DMS53 treated with DMSO at 0.1 percent for 48 hours (cell line): ENCODE measurements around the gene NDUFS8.

Experiments used
- DNase-seq: peaks from one replicate; lab custom pipeline; 2025; ENCODE audit not compliant: unreplicated experiment; lab: John Stamatoyannopoulos, UW

Gene NDUFS8

GRCh38 chr11:68014947-68015447, 15.5 kb upstream of the NDUFS8 start:
- DNase-seq = no peak

- DNase-seq = no peak
Measured at GRCh38 chr11:68015467-68015866, 15.0 kb upstream of the NDUFS8 start.

GRCh38 chr11:68016161-68016903, 14.1 kb upstream of the NDUFS8 start:
- DNase-seq = no peak

DNA sequence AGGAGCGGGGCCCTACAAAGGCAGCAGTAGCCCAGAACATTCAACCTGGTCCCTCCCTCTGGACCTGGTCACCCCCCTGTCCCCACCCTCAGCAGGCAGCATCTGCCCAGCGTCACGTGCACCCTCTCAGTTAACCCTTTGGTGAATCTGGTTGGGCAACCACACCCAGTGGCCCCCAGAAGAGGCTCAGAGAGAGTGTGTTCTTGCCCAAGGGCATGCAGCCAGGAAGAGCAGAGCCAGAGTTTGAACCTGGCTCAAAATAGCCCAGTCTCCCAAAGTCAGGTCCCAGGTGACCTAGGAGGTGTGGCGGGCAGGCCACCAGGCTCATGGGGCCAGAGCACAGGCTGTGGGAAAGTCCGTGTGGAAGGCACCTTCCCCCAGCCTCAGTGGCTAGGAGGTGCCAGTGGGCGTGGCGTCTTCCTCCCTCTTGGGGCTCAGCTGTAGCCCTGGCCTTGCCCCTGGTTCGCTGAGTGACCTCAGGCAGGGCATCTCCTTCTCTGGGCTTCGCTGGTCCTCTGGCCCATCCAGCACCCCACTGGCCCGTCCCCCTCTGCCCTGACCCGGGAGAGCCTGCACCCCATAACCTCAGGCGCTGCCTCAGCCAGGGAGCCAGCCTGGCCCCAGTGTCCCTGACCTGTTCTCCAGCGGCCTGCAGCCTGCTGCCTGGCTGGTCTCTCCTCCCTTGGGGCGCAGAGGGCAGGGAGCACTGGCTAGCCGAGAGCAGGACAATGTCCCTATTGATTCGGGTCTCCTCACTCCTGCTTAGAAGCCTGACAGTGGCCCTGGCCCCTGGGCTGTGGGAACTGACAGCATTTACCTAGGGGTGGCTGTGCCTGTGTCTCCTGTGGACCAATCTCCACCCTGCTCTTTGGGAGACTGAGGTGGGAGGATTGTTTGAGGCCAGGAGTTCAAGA, 13.3 kb upstream of the NDUFS8 start:
- no peak for DNase-seq

DNA sequence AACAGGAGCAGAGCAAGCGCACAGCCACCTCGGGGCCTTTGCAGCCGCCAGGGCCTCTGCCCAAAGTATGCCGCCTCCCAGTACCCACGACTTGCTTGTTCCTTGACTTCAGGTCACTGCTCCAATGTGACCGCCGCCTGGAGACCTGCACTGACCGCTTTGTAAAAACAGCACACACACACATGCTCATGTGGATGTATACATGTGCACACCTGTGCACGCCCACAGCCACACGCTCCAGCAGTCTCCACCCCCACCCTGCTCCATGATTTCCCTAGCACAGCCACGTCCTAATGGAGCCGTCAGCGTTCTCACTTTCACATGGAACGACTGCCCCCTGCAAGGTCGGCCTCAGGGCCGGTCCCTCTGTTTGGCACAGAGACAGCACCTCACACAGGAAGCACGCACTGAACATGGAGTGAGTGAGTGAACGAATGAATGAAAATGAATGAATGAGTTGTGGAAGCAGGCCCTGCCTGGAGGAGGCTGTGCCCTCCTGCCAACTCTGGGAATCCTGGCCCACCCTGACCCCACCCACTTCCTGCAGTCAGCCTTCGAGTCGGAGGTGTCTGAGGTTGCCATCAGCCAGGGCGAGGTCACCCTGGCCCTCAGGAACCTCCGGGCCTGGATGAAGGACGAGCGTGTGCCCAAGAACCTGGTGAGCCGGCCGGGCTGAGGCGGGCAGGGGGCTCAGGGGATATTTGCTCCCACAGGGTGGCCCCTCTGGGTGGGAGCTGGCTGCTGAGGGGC, 12.3 kb upstream of the NDUFS8 start:
- no peak for DNase-seq

DNA sequence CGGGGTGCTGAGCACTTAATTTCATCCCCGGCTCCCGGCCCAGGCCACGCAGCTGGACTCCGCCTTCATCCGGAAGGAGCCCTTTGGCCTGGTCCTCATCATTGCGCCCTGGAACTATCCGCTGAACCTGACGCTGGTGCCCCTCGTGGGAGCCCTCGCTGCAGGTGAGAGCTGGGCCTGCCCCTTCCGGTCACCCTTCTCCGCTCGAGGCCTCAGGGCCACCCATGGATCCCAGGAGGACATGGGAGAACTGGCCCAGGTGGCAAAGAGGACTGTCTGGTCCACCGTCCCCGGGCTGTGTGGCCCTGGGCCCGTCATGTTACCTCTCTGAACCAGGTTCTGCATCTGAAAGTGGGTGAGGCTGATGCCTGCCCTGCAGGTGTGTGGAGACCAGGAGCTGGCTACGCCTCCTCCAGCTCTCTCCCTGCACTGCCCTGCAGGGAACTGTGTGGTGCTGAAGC, 11.7 kb upstream of the NDUFS8 start:
- DNase-seq = no peak

- DNase-seq = no peak
Measured at GRCh38 chr11:68019486-68019885, 11.0 kb upstream of the NDUFS8 start.

DNA sequence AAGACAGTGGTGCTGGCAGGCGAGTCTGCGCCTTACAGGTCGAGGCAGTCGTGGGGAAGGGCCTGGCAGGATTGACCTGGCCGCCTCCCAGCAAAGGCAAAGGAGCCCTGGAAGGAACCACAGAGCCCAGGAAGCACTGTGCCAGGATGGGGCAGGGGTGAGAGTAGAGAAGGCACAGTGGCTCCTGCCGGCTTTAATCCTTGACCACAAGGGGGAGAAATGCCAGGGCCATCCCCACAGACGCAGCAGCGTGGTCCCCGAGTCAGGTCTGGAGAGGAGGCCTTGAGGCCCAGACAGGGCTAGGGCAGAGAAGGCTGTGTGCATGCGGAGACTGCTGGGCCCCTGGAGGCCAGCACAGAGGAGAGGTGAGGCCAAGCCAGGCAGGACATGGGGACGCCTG, 9.9 kb upstream of the NDUFS8 start:
- no peak for DNase-seq

- DNase-seq = peak; percentile 61
Measured at GRCh38 chr11:68021167-68021787, 9.2 kb upstream of the NDUFS8 start.

DNA sequence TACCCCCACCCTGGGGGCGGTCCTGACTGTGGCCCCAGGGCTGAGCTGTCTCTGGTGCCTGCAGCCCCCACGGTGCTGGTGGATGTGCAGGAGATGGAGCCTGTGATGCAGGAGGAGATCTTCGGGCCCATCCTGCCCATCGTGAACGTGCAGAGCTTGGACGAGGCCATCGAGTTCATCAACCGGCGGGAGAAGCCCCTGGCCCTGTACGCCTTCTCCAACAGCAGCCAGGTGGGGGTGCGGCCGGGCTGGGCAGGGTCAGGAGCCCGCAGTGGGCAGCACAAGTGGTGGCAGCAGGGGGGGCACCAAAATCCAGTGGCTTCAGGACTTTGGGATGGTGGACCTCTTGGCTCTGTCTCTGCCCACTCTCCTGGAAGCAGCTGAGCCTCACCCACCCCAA, 8.0 kb upstream of the NDUFS8 start:
- no peak for DNase-seq

GRCh38 chr11:68024508-68024907, 6.0 kb upstream of the NDUFS8 start:
- DNase-seq = no peak

DNA sequence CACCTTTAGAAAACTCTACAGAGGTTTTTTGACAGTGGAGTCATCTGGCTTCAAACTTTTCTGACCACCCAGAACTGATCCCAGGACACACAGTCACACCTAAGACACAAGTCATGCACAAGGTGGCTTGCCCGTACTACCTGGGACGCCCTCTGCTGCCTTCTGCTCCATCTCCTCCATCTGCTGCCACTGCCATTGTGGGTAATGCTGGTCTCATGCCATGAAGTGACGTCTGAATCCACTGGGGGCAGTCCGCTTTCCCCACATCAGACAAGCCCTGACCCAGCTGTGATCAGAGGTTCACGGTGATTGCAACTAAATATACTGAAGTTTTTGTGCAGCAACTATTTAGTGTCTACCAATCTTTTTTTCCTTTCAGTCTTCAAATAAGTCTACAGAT, 5.4 kb upstream of the NDUFS8 start:
- DNase-seq = no peak

GRCh38 chr11:68026391-68027105, 3.9 kb upstream of the NDUFS8 start:
- peak; percentile 53 for DNase-seq

DNA sequence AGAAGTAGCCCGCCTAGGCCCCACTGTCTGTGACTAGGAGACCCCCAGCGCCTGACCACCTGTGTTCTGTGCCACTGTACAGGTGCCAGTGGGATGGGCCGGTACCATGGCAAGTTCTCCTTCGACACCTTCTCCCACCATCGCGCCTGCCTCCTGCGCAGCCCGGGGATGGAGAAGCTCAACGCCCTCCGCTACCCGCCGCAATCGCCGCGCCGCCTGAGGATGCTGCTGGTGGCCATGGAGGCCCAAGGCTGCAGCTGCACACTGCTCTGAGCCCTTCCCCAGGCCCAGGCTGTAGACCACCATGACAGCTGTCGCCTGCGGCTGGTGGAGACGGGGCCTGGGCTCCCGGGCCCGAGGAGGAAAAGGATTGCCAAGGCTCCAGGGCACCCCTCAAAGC, 2.8 kb upstream of the NDUFS8 start:
- no peak for DNase-seq

- DNase-seq = no peak
Measured at GRCh38 chr11:68028802-68029545, 1.5 kb upstream of the NDUFS8 start.

GRCh38 chr11:68031144-68031464, 623 bp downstream of the NDUFS8 start:
- DNase-seq = no peak

DNA sequence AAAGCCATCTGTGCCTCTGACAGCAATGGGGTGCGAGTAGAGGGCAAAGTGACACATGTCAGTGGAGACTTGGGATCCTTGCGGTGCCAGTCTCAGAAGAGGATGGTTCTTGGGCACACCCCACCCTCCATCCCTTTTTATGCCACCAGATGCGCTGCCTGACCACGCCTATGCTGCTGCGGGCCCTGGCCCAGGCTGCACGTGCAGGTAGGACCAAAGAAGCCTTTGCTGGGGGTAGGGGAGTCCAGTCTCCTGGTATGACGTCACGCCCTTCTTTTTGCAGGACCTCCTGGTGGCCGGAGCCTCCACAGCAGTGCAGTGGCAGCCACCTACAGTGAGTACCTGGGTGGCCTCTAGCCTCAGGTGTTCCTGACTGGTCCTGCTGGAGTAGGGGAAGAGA, 1.5 kb downstream of the NDUFS8 start:
- DNase-seq = no peak

DNA sequence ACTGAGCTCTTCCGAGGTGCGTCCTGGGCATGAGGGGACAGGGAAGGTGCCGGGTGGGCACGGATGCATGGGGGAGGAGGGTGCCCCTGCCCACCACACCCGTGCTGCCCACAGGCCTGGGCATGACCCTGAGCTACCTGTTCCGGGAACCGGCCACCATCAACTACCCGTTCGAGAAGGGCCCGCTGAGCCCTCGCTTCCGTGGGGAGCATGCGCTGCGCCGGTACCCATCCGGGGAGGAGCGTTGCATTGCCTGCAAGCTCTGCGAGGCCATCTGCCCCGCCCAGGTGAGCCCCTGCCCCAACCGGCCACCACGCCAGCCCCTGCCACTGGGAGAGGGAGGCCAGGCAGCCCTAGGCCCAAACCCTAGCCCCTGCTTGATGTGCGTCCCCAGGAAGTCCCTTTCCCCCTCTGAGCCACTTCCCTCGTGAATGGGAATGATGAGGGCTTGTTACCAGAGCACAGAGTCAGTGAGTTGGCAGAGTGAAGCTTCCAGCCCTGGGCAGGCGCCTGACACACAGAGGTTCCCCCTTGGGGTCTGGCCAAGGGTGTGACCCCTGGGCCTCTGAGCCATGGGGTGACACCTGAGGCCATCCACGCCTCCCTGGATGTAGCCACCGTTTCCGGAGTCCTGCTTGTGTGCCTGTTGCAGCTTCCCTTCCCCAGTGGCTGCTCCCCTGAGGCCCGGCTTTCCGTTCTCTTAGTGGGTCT, 2.7 kb downstream of the NDUFS8 start:
- no peak for DNase-seq

- DNase-seq = no peak
Measured at GRCh38 chr11:68033708-68034045, 3.2 kb downstream of the NDUFS8 start.
